DND-41 (cell line): Measurements from ENCODE around the gene UNC119B.

Experiments used
- ATAC-seq: fragments of 200-7000 bp; cut with Tn5 transposase; 3 replicates; pipeline ENCODE4 v1.9.1; 2021; ENCODE audit warnings: low read depth; ENCODE audit not compliant: insufficient read depth
- DNase-seq: peaks from one replicate; pipeline ENCODE4 v3.0.0-alpha.2; 2020
- H2AFZ ChIP-seq: 2 replicates; pipeline ENCODE4 v1.6.0; 2012; ENCODE audit warnings: low read depth, low read length
- H3K27ac ChIP-seq: 2 replicates; pipeline ENCODE4 v1.5.1; 2012; ENCODE audit warnings: low read length, inconsistent platforms
- H3K27me3 ChIP-seq: fragments of 200-600 bp; sonication (generic); 2 replicates; pipeline ENCODE4 v1.6.0; 2012; ENCODE audit warnings: low read length, mild to moderate bottlenecking, inconsistent platforms; ENCODE audit not compliant: insufficient read depth, poor library complexity
- H3K36me3 ChIP-seq: 2 replicates; pipeline ENCODE4 v1.5.1; 2012; ENCODE audit warnings: low read length, inconsistent platforms; ENCODE audit not compliant: insufficient read depth
- H3K4me1 ChIP-seq: 2 replicates; pipeline ENCODE4 v1.5.1; 2012; ENCODE audit warnings: mild to moderate bottlenecking, low read length; ENCODE audit not compliant: insufficient read depth
- H3K4me2 ChIP-seq: 2 replicates; pipeline ENCODE4 v1.6.0; 2012; ENCODE audit warnings: mild to moderate bottlenecking, moderate library complexity, low read length, inconsistent platforms; ENCODE audit not compliant: insufficient read depth
- H3K4me3 ChIP-seq, 2 experiments: fragments of 200-600 bp in 1 of 2; shearing (Covaris generic) in 1 of 2; 2 replicates each; pipeline ENCODE4 v1.5.1; 2012 to 2016; ENCODE audit warnings: inconsistent platforms in 2 of 2, low read length in 2 of 2, mild to moderate bottlenecking in 2 of 2, low read depth in 1 of 2, moderate library complexity in 1 of 2
- H3K79me2 ChIP-seq: 2 replicates; pipeline ENCODE4 v1.6.0; 2012; ENCODE audit warnings: low read length, inconsistent platforms; ENCODE audit not compliant: insufficient read depth
- H3K9ac ChIP-seq: 2 replicates; pipeline ENCODE4 v1.6.0; 2012; ENCODE audit warnings: low read depth, mild to moderate bottlenecking, inconsistent platforms, low read length, moderate library complexity
- H3K9me3 ChIP-seq: 2 replicates; pipeline ENCODE4 v1.5.1; 2012; ENCODE audit warnings: low read length, moderate library complexity, mild to moderate bottlenecking, inconsistent platforms; ENCODE audit not compliant: insufficient read depth, severe bottlenecking
- H4K20me1 ChIP-seq: 2 replicates; pipeline ENCODE4 v1.6.0; 2012; ENCODE audit warnings: low read length; ENCODE audit not compliant: insufficient read depth
- EZH2 ChIP-seq: IDR thresholded peaks from 3 replicates; pipeline ENCODE4 v1.6.1; 2012; ENCODE audit warnings: borderline replicate concordance, low read depth, mild to moderate bottlenecking, moderate library complexity, low read length, inconsistent platforms; ENCODE audit not compliant: severe bottlenecking
- TF ChIP-seq, protein P1 (sequence below): IDR thresholded peaks from 2 replicates; pipeline ENCODE4 v1.5.1; 2012; ENCODE audit warnings: borderline replicate concordance, low read length, moderate library complexity, mild to moderate bottlenecking; ENCODE audit not compliant: poor library complexity, severe bottlenecking; ENCODE audit errors: extremely low read depth

The UNC119B gene

DNA sequence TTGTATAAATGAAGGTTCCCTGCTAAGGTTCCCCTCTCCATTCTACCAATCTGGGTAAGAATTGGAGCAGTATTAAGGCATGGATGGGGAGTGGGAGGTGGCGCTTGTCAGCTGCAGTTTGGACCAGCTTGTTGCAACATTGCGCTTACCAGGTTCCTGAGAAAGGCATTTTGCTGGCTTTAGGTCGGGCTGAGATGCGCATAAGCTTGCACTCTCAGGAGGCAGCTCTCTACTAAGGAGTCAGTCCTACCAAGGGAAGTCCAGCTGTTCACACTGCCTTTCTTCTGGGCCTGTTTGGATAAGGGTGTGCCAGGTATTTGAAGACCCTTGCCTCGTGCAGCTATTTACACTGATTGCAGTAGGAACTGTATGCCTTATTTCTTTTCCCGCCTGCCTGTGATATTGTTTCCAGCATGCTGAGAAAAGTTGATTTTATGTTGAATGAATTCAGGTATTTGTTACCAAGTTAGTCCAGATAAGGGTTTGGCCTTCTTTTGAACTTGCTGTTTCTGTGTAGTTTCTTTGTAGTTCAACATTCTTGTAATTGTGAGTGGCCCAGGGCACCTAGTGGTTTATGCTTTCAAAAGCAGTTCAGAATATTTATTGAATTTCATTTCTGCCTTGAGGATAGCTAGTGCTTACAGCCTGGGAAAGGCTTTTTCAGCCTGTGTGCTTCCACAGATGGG, 20.7 kb upstream of the UNC119B start:
- TF ChIP-seq, protein P1, sequence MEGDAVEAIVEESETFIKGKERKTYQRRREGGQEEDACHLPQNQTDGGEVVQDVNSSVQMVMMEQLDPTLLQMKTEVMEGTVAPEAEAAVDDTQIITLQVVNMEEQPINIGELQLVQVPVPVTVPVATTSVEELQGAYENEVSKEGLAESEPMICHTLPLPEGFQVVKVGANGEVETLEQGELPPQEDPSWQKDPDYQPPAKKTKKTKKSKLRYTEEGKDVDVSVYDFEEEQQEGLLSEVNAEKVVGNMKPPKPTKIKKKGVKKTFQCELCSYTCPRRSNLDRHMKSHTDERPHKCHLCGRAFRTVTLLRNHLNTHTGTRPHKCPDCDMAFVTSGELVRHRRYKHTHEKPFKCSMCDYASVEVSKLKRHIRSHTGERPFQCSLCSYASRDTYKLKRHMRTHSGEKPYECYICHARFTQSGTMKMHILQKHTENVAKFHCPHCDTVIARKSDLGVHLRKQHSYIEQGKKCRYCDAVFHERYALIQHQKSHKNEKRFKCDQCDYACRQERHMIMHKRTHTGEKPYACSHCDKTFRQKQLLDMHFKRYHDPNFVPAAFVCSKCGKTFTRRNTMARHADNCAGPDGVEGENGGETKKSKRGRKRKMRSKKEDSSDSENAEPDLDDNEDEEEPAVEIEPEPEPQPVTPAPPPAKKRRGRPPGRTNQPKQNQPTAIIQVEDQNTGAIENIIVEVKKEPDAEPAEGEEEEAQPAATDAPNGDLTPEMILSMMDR = no peak
- no peak for TF ChIP-seq EZH2
- Histone ChIP-seq H3K27ac (peak overlapping the region; percentile 15; the same call in 1 of the 2 replicates), H4K20me1 (peaks cover 57% of the 10 kb centered on the region; the same call in 1 of the 2 replicates), H3K9ac (peak overlapping the region; percentile 95), H2AFZ (no peak overlapping the region), H3K27me3 (no peaks in the 10 kb centered on the region), H3K79me2 (peaks cover 75% of the 10 kb centered on the region), H3K4me1 (peaks cover 46% of the 10 kb centered on the region), H3K4me2 (peak overlapping the region; percentile 85), H3K9me3 (no peaks in the 10 kb centered on the region), H3K36me3 (peaks cover 32% of the 10 kb centered on the region), H3K4me3 (peak overlapping the region in 1 of 2 experiments; percentile 79; a peak in 2 of 4 replicates)
- ATAC-seq = no peak
- DNase-seq = no peak

DNA sequence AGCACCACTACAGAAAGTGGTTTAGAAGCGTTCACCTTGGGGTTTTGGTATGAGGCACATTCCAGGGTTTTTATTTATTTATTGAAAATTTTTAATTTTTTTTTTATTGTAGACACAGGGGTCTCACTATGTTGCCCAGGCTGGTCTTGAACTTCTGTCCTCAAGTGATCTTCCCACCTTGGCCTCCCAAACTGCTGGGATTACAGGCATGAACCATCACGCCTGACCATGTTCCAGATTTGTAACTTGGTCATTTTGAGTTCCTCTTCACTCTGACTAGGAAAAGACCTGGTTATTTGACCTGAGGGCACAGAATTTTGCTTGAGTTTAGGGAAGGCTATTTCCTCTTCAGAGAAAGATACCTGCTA, 20.2 kb upstream of the UNC119B start:
- peak overlapping the region; percentile 95; the same call in 1 of the 2 replicates for H3K9ac ChIP-seq
- no peak for DNase-seq
- H3K9me3 ChIP-seq = no peaks in the 10 kb centered on the region
- no peaks in the 10 kb centered on the region for H3K27me3 ChIP-seq
- H3K79me2 ChIP-seq = peaks cover 77% of the 10 kb centered on the region
- TF ChIP-seq, protein P1 = no peak
- no peak for TF ChIP-seq EZH2
- no peak overlapping the region for H2AFZ ChIP-seq
- H4K20me1 ChIP-seq = peaks cover 61% of the 10 kb centered on the region; the same call in 1 of the 2 replicates
- H3K4me3 ChIP-seq = no peak overlapping the region
- H3K4me1 ChIP-seq = peaks cover 46% of the 10 kb centered on the region
- peak overlapping the region; percentile 85 for H3K4me2 ChIP-seq
- no peak overlapping the region for H3K27ac ChIP-seq
- H3K36me3 ChIP-seq = peaks cover 37% of the 10 kb centered on the region
- ATAC-seq = no peak

DNA sequence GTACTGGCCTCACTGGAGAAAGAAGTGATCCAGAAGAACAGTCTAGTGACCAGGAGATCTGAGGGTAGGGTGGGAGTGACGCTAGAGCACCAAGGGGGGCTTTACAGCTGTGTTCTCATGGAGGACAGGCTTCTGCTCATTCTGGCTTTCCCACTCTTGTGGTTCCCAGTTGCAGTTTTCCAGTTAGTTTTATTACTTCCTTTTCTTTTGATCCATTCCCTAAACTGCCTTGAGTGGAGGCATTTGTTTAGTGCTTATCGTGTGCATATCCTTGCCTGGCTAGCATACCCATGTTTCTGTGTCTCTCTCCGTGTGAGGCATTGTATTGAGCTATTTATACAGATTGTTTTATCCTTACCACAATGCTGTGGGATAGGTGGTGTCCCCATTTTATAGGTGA, 19.3 kb upstream of the UNC119B start:
- Histone ChIP-seq H3K9ac (peak overlapping the region; percentile 7; the same call in 1 of the 2 replicates), H3K4me3 (no peak overlapping the region), H3K27me3 (no peaks in the 10 kb centered on the region), H3K27ac (no peak overlapping the region), H2AFZ (no peak overlapping the region), H4K20me1 (peaks cover 67% of the 10 kb centered on the region; the same call in 1 of the 2 replicates), H3K79me2 (peaks cover 81% of the 10 kb centered on the region), H3K4me1 (peaks cover 39% of the 10 kb centered on the region), H3K4me2 (peak overlapping the region; percentile 26), H3K9me3 (no peaks in the 10 kb centered on the region), H3K36me3 (peaks cover 46% of the 10 kb centered on the region)
- ATAC-seq (no peak), DNase-seq (no peak)
- TF ChIP-seq EZH2 = no peak
- TF ChIP-seq, protein P1 = no peak
